SK-N-MC (cell line): ENCODE data around the gene ANKMY1.

Experiments used
- DNase-seq: peaks from one replicate; pipeline ENCODE4 v3.0.0-alpha.2; 2011; ENCODE audit warnings: low read depth, low spot score
- H3K27ac ChIP-seq: fragments of 200-600 bp; sonication (generic); 2 replicates; pipeline ENCODE4 v1.5.1; 2016; ENCODE audit warnings: mixed run types
- H3K36me3 ChIP-seq: fragments of 200-600 bp; sonication (generic); 2 replicates; pipeline ENCODE4 v1.6.1; 2017; ENCODE audit warnings: antibody characterized with exemption, low read length, mixed read lengths; ENCODE audit not compliant: insufficient read depth
- H3K4me3 ChIP-seq: fragments of 200-600 bp; sonication (generic); 2 replicates; pipeline ENCODE4 v1.5.1; 2016
- H3K9ac ChIP-seq: fragments of 200-600 bp; sonication (generic); 2 replicates; pipeline ENCODE4 v1.8.0; 2017; ENCODE audit warnings: mixed run types, mixed read lengths; ENCODE audit not compliant: insufficient read length
- H3K9me3 ChIP-seq: fragments of 200-600 bp; sonication (generic); 2 replicates; pipeline ENCODE4 v1.6.1; 2017; ENCODE audit warnings: low read depth, mild to moderate bottlenecking, antibody characterized with exemption, low read length, moderate library complexity, mixed read lengths
- EZH2 ChIP-seq: fragments of 200-600 bp; sonication (generic); IDR thresholded peaks from one replicate; pipeline ENCODE4 v1.6.1; 2017; ENCODE audit warnings: antibody characterized with exemption
- FOXP2 ChIP-seq: optimal IDR thresholded peaks from 2 replicates; pipeline ENCODE3; 2011; ENCODE audit warnings: mild to moderate bottlenecking, moderate library complexity; ENCODE audit not compliant: insufficient read depth; ENCODE audit errors: extremely low read length, control extremely low read depth
- POLR2AphosphoS5 ChIP-seq: IDR thresholded peaks from 2 replicates; pipeline ENCODE4 v1.6.1; 2012; ENCODE audit warnings: mild to moderate bottlenecking, low read depth, low read length, borderline replicate concordance

Gene ANKMY1

GRCh38 chr2:240514631-240515030 is 43.2 kb downstream of the ANKMY1 start:
- TF ChIP-seq EZH2 (no peak), POLR2AphosphoS5 (no peak), FOXP2 (no peak)
- H3K9ac ChIP-seq = no peak overlapping the region
- no peak for DNase-seq

GRCh38 chr2:240513549-240514287 is 44.1 kb downstream of the ANKMY1 start:
- DNase-seq = no peak

More at GRCh38 chr2:240514631-240515030, 43.2 kb downstream of the ANKMY1 start:
- Histone ChIP-seq H3K9me3 (no peaks in the 10 kb centered on the region), H3K4me3 (no peak overlapping the region), H3K36me3 (no peaks in the 10 kb centered on the region), H3K27ac (no peak overlapping the region)

GRCh38 chr2:240512666-240513535 is 44.9 kb downstream of the ANKMY1 start:
- H3K27ac ChIP-seq = no peak overlapping the region
- no peak overlapping the region for H3K9ac ChIP-seq
- no peak for TF ChIP-seq EZH2
- TF ChIP-seq FOXP2 = no peak
- no peak for TF ChIP-seq POLR2AphosphoS5
- H3K4me3 ChIP-seq = no peak overlapping the region
- DNase-seq = no peak
- no peaks in the 10 kb centered on the region for H3K36me3 ChIP-seq
- H3K9me3 ChIP-seq = no peaks in the 10 kb centered on the region

More at GRCh38 chr2:240513549-240514287, 44.1 kb downstream of the ANKMY1 start:
- Histone ChIP-seq H3K4me3 (no peak overlapping the region), H3K27ac (no peak overlapping the region), H3K36me3 (no peaks in the 10 kb centered on the region), H3K9me3 (no peaks in the 10 kb centered on the region), H3K9ac (no peak overlapping the region)
- TF ChIP-seq FOXP2 (no peak), EZH2 (no peak), POLR2AphosphoS5 (no peak)

- no peaks in the 10 kb centered on the region for H3K36me3 ChIP-seq
- DNase-seq = no peak
- no peak overlapping the region for H3K4me3 ChIP-seq
- H3K9ac ChIP-seq = no peak overlapping the region
- TF ChIP-seq FOXP2 (no peak), EZH2 (no peak), POLR2AphosphoS5 (no peak)
- H3K9me3 ChIP-seq = no peaks in the 10 kb centered on the region
- no peak overlapping the region for H3K27ac ChIP-seq
These were observed 45.7 kb downstream of the ANKMY1 start for GRCh38 chr2:240512109-240512485.

- Histone ChIP-seq H3K27ac (no peak overlapping the region), H3K9ac (no peak overlapping the region), H3K36me3 (no peaks in the 10 kb centered on the region), H3K9me3 (no peaks in the 10 kb centered on the region), H3K4me3 (no peak overlapping the region)
- TF ChIP-seq POLR2AphosphoS5 (no peak), EZH2 (no peak), FOXP2 (no peak)
- no peak for DNase-seq
These were observed 46.3 kb downstream of the ANKMY1 start for GRCh38 chr2:240511351-240512108.

- H3K4me3 ChIP-seq = no peak overlapping the region
- DNase-seq = no peak
- H3K36me3 ChIP-seq = no peaks in the 10 kb centered on the region
- H3K27ac ChIP-seq = no peak overlapping the region
- H3K9me3 ChIP-seq = no peaks in the 10 kb centered on the region
- no peak overlapping the region for H3K9ac ChIP-seq
- TF ChIP-seq FOXP2 (no peak), POLR2AphosphoS5 (no peak), EZH2 (no peak)
These were observed 47.1 kb downstream of the ANKMY1 start for GRCh38 chr2:240510513-240511210.

- no peak overlapping the region for H3K27ac ChIP-seq
- H3K9ac ChIP-seq = no peak overlapping the region
- H3K36me3 ChIP-seq = no peaks in the 10 kb centered on the region
- no peaks in the 10 kb centered on the region for H3K9me3 ChIP-seq
- TF ChIP-seq POLR2AphosphoS5 = no peak
- TF ChIP-seq FOXP2 = no peak
- no peak for TF ChIP-seq EZH2
- H3K4me3 ChIP-seq = no peak overlapping the region
- DNase-seq = no peak
These were observed 47.9 kb downstream of the ANKMY1 start for GRCh38 chr2:240509667-240510512.
